ENCODE results near the gene PRODH2. TPM values are rescaled to one million over a fixed set of nuclear protein-coding genes. Genes with fewer than 3 reads are reported as not detected.

The PRODH2 gene
- total RNA-seq, 1 experiment from 2014 or later = not detected

DNA sequence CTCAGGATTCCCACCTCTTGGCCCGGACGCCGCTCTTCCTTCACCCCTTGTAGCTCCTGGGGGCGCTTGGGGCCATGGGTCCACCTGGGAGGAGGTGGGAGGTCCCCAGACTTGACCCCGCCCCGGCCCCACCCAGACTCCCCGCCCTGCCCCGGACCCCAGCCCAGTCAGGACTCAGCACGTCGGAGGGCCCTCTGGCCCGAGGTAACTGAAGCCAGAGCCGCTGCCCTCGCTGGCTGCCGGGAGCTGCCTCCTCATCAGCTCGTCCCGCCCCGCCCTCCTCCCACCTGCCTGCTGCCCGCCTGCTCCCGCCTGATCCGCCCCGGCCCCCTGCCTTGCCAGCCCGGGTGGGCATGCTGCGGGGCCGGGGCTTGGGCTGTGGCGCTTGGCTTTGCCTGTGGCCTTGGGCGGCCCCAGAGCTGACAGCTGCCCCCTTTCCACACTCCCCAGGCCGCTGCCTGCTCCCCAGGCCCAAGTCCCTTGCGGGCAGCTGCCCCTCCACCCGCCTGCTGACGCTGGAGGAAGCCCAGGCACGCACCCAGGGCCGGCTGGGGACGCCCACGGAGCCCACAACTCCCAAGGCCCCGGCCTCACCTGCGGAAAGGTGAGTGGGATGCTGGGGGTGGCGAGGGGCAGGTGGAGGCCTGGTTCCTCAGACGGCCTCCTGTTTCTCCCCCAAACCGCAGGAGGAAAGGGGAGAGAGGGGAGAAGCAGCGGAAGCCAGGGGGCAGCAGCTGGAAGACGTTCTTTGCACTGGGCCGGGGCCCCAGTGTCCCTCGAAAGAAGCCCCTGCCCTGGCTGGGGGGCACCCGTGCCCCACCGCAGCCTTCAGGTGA, 27.9 kb downstream of the PRODH2 start:
- no peaks in the 10 kb centered on the region for H3K36me3 ChIP-seq (replicated peaks; ENCODE audit: control insufficient read depth, insufficient read depth, low read length)
- H3K4me3 ChIP-seq (ENCODE audit: insufficient read depth, low read depth, low read length) = peak overlapping the region; percentile 50
- peak; percentile 98 for DNase-seq
- H3K27me3 ChIP-seq (ENCODE audit: control insufficient read depth, insufficient read depth, low read length) = peaks cover 1% of the 10 kb centered on the region; the same call in 1 of the 2 replicates

DNA sequence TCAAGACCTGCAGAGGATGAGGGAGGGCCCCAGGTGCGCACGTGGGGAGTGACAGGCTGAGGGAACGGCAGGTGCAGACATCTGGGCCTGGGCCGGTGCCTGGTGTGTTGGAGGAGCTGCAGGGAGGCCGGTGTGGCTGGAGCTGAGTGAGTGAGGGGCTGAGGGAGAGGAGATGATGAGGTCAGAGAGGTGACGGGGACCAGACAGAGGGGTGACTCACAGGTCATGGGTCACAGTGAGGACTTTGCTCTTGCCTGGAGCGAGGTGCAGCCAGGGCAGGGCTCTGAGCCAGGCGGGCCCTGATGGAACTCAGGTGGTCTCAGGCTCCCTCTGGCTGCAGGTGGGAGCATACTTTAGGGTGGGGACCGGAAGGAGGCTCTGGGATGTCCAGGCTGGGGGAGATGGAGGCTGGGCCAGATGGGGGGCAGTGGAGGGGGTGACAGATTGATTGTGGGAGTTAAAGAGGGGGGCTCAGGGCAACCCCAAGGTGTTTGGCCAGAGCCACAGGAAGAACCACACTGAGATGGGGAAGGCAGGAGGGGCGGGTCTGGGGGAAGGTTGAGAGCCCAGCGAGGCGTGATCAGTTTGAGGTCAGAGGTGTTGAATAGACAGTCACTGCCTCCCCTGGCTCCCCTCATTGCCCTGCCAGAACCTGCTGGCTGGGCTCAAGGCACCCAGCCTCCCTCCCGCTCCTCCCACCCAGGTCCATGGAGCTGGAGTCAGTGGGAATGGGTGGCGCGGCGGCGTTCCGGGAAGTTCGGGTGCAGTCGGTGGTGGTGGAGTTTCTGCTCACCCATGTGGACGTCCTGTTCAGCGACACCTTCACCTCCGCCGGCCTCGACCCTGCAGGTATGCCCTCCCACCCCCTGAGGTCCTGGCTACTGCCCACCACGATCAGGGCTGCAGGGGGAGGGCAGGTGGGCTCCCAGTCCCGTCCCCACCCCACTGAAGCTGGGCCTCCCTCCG, 28.9 kb downstream of the PRODH2 start:
- no peaks in the 10 kb centered on the region for H3K36me3 ChIP-seq (replicated peaks; ENCODE audit: control insufficient read depth, insufficient read depth, low read length)
- peak; percentile 88 for DNase-seq
- peak overlapping the region; percentile 48 for H3K4me3 ChIP-seq (ENCODE audit: insufficient read depth, low read depth, low read length)
- H3K27me3 ChIP-seq (ENCODE audit: control insufficient read depth, insufficient read depth, low read length) = peaks cover 1% of the 10 kb centered on the region; the same call in 1 of the 2 replicates

GRCh38 chr19:35782589-35782988, 30.1 kb downstream of the PRODH2 start:
- no peak for DNase-seq
- Histone ChIP-seq H3K36me3 (replicated peaks; ENCODE audit: control insufficient read depth, insufficient read depth, low read length) (no peaks in the 10 kb centered on the region), H3K27me3 (ENCODE audit: control insufficient read depth, insufficient read depth, low read length) (peaks cover 4% of the 10 kb centered on the region), H3K4me3 (ENCODE audit: insufficient read depth, low read depth, low read length) (no peak overlapping the region)

GRCh38 chr19:35781650-35782049, 31.0 kb downstream of the PRODH2 start:
- no peak overlapping the region for H3K4me3 ChIP-seq (ENCODE audit: insufficient read depth, low read depth, low read length)
- H3K36me3 ChIP-seq (replicated peaks; ENCODE audit: control insufficient read depth, insufficient read depth, low read length) = no peaks in the 10 kb centered on the region
- peaks cover 14% of the 10 kb centered on the region for H3K27me3 ChIP-seq (ENCODE audit: control insufficient read depth, insufficient read depth, low read length)
- peak; percentile 89 for DNase-seq

DNA sequence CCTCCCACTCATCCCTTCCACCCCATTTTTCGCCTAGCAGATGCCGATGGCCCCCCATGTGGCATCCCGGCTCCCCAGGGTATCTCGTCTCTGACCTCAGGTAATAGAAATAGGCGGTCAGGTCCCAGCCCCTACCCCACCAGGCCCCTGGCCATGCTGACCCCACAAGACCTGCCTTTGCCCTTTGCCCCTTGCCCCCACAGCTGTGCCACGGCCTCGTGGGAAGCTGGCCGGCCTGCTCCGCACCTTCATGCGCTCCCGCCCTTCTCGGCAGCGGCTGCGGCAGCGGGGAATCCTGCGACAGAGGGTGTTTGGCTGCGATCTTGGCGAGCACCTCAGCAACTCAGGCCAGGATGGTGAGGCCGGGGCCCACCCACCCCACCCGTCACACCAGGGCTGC, 31.9 kb downstream of the PRODH2 start:
- Histone ChIP-seq H3K27me3 (ENCODE audit: control insufficient read depth, insufficient read depth, low read length) (peaks cover 19% of the 10 kb centered on the region), H3K4me3 (ENCODE audit: insufficient read depth, low read depth, low read length) (no peak overlapping the region), H3K36me3 (replicated peaks; ENCODE audit: control insufficient read depth, insufficient read depth, low read length) (no peaks in the 10 kb centered on the region)
- no peak for DNase-seq

GRCh38 chr19:35780058-35780457, 32.6 kb downstream of the PRODH2 start:
- no peak for DNase-seq
- peaks cover 19% of the 10 kb centered on the region for H3K27me3 ChIP-seq (ENCODE audit: control insufficient read depth, insufficient read depth, low read length)
- H3K36me3 ChIP-seq (replicated peaks; ENCODE audit: control insufficient read depth, insufficient read depth, low read length) = no peaks in the 10 kb centered on the region
- no peak overlapping the region for H3K4me3 ChIP-seq (ENCODE audit: insufficient read depth, low read depth, low read length)

GRCh38 chr19:35779033-35779432, 33.6 kb downstream of the PRODH2 start:
- H3K27me3 ChIP-seq (ENCODE audit: control insufficient read depth, insufficient read depth, low read length) = peaks cover 17% of the 10 kb centered on the region
- H3K36me3 ChIP-seq (replicated peaks; ENCODE audit: control insufficient read depth, insufficient read depth, low read length) = no peaks in the 10 kb centered on the region
- no peak for DNase-seq
- H3K4me3 ChIP-seq (ENCODE audit: insufficient read depth, low read depth, low read length) = no peak overlapping the region

DNA sequence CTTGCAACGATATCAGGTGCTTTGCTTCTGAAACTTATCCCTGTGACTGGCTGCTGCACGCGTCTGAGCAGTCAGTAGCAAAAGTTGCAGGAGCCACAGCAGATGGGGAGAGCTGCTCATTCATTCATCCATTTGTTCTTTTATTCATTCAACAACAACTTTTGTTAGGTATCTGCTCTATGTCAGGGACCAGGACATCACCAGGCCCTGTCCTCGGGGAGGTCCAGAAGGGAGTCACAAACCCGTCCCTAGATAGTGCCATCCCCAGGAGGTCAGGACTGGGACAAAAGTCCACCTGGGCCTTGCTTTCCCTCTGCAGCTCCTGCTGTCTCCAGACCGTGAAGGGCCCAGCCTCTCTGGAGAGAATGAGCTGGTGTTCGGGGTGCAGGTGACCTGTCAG, 34.7 kb downstream of the PRODH2 start:
- Histone ChIP-seq H3K27me3 (ENCODE audit: control insufficient read depth, insufficient read depth, low read length) (peaks cover 17% of the 10 kb centered on the region), H3K4me3 (ENCODE audit: insufficient read depth, low read depth, low read length) (no peak overlapping the region), H3K36me3 (replicated peaks; ENCODE audit: control insufficient read depth, insufficient read depth, low read length) (no peaks in the 10 kb centered on the region)
- no peak for DNase-seq

GRCh38 chr19:35777086-35777841, 35.4 kb downstream of the PRODH2 start:
- H3K27me3 ChIP-seq (ENCODE audit: control insufficient read depth, insufficient read depth, low read length) = peaks cover 17% of the 10 kb centered on the region
- no peaks in the 10 kb centered on the region for H3K36me3 ChIP-seq (replicated peaks; ENCODE audit: control insufficient read depth, insufficient read depth, low read length)
- H3K4me3 ChIP-seq (ENCODE audit: insufficient read depth, low read depth, low read length) = no peak overlapping the region
- DNase-seq = peak; percentile 85

DNA sequence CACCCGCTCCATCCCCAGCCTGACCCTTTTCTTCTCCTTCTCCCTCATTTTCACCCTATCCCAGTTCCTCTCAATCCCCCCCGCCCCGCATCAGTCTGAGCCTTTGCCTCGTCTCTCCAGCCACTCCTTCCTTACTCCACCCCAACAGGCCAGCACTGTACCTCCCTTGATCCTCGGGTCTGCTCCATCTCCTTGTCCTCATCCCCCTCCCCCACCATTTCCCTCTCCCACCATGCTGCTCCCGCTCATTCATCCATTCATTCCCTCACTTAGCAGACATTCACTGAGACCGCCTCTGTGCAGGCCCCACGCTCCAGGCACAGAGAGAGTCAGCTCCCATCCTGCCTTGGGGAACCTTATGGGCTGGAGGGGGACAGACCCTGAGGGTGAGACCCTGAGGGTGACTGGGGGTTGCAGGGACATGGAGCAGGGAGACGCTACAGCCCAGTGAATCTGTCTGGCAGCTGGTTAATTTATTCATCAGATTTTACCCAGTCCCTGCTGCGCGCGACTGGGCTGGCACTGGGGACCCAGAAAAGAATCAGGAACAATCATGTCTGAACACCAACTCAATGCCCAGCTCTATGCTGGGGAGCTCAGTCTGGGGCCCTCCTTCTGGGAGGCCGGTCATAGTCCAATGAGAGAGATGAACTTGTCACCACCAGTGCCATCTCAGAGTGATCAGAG, 36.4 kb downstream of the PRODH2 start:
- no peaks in the 10 kb centered on the region for H3K36me3 ChIP-seq (replicated peaks; ENCODE audit: control insufficient read depth, insufficient read depth, low read length)
- DNase-seq = no peak
- H3K27me3 ChIP-seq (ENCODE audit: control insufficient read depth, insufficient read depth, low read length) = peaks cover 17% of the 10 kb centered on the region
- peak overlapping the region; percentile 64 for H3K4me3 ChIP-seq (ENCODE audit: insufficient read depth, low read depth, low read length)

DNA sequence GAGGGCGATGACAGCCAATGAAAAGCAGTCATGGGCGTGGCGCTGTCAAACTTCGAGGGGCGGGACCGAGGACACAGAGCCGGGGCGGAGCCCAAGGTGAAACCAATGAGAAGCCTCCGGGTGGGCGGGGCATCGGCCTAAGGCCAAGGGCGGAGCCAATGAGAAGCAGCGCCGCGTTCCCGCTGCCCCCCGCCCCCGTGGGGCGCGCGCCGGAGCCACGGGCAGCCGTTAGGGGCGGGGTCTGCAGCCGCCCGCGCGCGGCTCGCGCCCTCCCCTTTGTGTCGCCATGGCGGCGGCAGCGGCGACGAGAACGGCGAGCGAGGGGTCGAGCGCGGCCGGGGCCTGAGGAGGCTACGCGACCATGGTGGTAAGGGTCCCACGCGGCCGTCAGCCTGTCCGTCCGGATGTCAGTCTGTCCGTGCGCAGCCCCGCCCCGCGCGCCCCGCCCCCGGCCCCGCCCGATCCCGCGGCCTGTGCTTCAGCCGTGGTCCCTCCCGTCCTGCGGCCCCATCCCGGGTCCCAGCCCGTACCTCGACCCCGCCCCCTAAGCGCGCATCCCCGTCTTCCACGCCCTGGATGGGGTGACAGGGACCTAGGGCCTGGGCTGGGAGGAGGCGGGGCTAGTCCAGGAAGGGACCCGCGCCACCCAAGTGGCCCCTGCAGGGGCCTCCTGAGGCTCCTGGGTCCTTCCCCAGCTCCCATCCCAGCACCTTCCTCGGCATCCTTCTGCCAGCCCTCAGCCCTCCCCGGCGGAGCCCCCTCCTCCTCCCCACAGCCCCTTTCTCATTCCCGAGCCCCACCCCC, 37.1 kb downstream of the PRODH2 start, which contains the start of gene ARHGAP33:
ARHGAP33 (plus strand) TSS at position 267 of the 804 bp plus-strand sequence; CDS start at position 362, 95 bp downstream.
- Histone ChIP-seq H3K27me3 (ENCODE audit: control insufficient read depth, insufficient read depth, low read length) (peaks cover 17% of the 10 kb centered on the region), H3K4me3 (ENCODE audit: insufficient read depth, low read depth, low read length) (peak within 1 kb of the TSS; percentile 64), H3K36me3 (replicated peaks; ENCODE audit: control insufficient read depth, insufficient read depth, low read length) (no peaks in the 10 kb centered on the region)
- DNase-seq = peak; percentile 99

DNA sequence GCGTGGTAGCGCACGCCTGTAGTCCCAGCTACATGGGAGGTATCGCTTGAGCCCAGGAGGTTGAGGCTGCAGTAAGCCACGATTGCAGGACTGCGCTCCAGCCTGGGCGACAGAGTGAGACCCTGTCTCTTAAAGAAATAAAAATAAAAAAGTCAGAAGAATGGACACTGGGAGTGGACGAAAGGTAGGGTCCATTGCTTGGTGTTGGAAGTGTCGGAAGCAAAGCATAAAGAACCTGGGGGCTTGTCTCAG, 37.7 kb downstream of the PRODH2 start:
- DNase-seq = no peak
- no peaks in the 10 kb centered on the region for H3K36me3 ChIP-seq (replicated peaks; ENCODE audit: control insufficient read depth, insufficient read depth, low read length)
- H3K27me3 ChIP-seq (ENCODE audit: control insufficient read depth, insufficient read depth, low read length) = peaks cover 17% of the 10 kb centered on the region
- no peak overlapping the region for H3K4me3 ChIP-seq (ENCODE audit: insufficient read depth, low read depth, low read length)

DNA sequence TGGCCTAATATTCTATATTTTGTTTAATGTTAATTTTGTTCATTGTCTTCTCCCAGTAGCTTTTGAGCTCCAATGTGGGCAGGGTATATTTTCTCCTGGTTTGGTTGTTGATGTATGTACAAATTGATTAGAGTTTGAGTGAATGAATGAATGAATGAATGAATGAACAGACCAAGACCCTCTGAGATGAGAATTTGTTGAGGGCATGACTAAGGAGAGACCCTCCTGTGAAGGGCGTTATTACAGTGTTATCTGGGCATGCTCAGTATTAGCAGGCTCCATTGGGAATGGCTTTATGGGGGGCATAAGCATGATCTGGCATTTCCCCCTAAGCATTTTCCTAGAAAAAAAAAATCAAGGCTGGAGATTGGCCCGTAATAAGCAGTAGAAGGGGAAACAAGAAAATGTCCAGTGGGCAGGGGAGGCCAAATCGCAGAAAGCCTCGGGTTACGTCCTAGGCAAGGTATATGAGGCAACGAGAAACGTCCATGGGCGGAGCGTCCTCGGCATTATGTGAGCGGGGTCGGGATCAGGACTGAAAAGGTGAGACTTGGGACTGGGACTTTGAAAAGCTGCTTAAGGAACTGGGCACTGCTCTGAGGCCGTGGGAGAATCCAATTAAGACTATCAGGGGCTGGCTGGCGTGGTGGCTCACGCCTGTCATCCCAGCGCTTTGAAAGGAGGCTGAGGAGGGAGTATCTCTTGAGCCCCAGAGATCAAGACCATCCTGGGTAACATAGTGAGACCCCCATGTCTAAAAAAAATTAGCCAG, 38.2 kb downstream of the PRODH2 start:
- no peak for DNase-seq
- H3K4me3 ChIP-seq (ENCODE audit: insufficient read depth, low read depth, low read length) = no peak overlapping the region
- no peaks in the 10 kb centered on the region for H3K36me3 ChIP-seq (replicated peaks; ENCODE audit: control insufficient read depth, insufficient read depth, low read length)
- H3K27me3 ChIP-seq (ENCODE audit: control insufficient read depth, insufficient read depth, low read length) = peaks cover 17% of the 10 kb centered on the region

Measured in H7 (cell line).